Tibial artery (tissue), 4 donors: ENCODE results near the gene ZDHHC9.

ENCODE experiments used
- DNase-seq, 2 donors: peaks; one replicate each; pipeline ENCODE4 v3.0.0-alpha.2; 2019
- H3K27ac ChIP-seq, 2 donors: fragments of 200-600 bp; sonication (generic) in 1 of 2; 1 replicate in 1 of 2; 2 replicates in 1 of 2; pipeline ENCODE4 v1.5.1; 2018 to 2019; ENCODE audit warnings: mild to moderate bottlenecking in 1 of 2
- H3K27me3 ChIP-seq, 2 donors: fragments of 200-600 bp; sonication (generic) in 1 of 2; one replicate each; pipeline versions ENCODE4 v1.5.1 to v1.6.0; 2016 to 2019
- H3K36me3 ChIP-seq, 3 donors: fragments of 200-600 bp; sonication (generic) in 2 of 3; one replicate each; pipeline ENCODE4 v1.5.1; 2016 to 2019; ENCODE audit warnings: mild to moderate bottlenecking in 2 of 3
- H3K4me1 ChIP-seq, 4 donors: fragments of 200-600 bp; sonication (generic) in 2 of 4; 1 replicate in 3 of 4; 2 replicates in 1 of 4; pipeline ENCODE4 v1.5.1; 2016 to 2019
- H3K4me3 ChIP-seq, 2 donors: fragments of 200-600 bp; sonication (generic) in 1 of 2; 1 replicate in 1 of 2; 2 replicates in 1 of 2; pipeline ENCODE4 v1.5.1; 2018 to 2019; ENCODE audit warnings: mild to moderate bottlenecking in 2 of 2
- H3K9me3 ChIP-seq, 3 donors: fragments of 200-600 bp; sonication (generic) in 1 of 3; one replicate each; pipeline ENCODE4 v1.5.1; 2016 to 2019
- CTCF ChIP-seq, 2 experiments: fragments of 200-600 bp in 1 of 2; fragments of 450-650 bp in 1 of 2; IDR thresholded peaks; one replicate each; pipeline ENCODE4 v1.5.1; 2017 to 2019; ENCODE audit warnings: antibody characterized with exemption in 2 of 2, mild to moderate bottlenecking in 1 of 2, moderate library complexity in 1 of 2
- intact Hi-C: fragments of 100-400 bp; cut with DNase I; formaldehyde crosslinking; loops from one replicate; pipeline ENCODE4 v1.15.0; 2023; ENCODE audit warnings: low total_unique reads

The ZDHHC9 gene

GRCh38 chrX:129833153-129833990, 10.3 kb downstream of the ZDHHC9 start:
- H3K27ac ChIP-seq, result no peak overlapping the region

GRCh38 chrX:129831091-129831885, 12.4 kb downstream of the ZDHHC9 start:
- no peak for DNase-seq
- intact Hi-C loops, result no loop called here
- no peak overlapping the region for H3K27ac ChIP-seq

More at GRCh38 chrX:129833153-129833990, 10.3 kb downstream of the ZDHHC9 start:
- H3K9me3 ChIP-seq, result no peaks in the 10 kb centered on the region
- DNase-seq, result no peak
- H3K4me3 ChIP-seq, result no peak overlapping the region
- intact Hi-C loops, result no loop called here
- H3K27me3 ChIP-seq, result no peaks in the 10 kb centered on the region
- TF ChIP-seq CTCF (IDR thresholded peaks at IDR 0.05), result no peak
- no peaks in the 10 kb centered on the region for H3K4me1 ChIP-seq
- peaks cover 0 to 7% (median 0%) of the 10 kb centered on the region in 3 donors for H3K36me3 ChIP-seq

GRCh38 chrX:129830494-129830893, 13.2 kb downstream of the ZDHHC9 start:
- intact Hi-C loops, result no loop called here
- peaks cover 0 to 29% (median 5%) of the 10 kb centered on the region in 3 donors for H3K36me3 ChIP-seq
- H3K27ac ChIP-seq, result no peak overlapping the region
- H3K4me1 ChIP-seq, result no peaks in the 10 kb centered on the region
- H3K27me3 ChIP-seq, result no peaks in the 10 kb centered on the region
- H3K4me3 ChIP-seq, result no peak overlapping the region
- no peak for TF ChIP-seq CTCF (IDR thresholded peaks at IDR 0.05)
- no peak for DNase-seq
- no peaks in the 10 kb centered on the region for H3K9me3 ChIP-seq

More at GRCh38 chrX:129831091-129831885, 12.4 kb downstream of the ZDHHC9 start:
- no peaks in the 10 kb centered on the region for H3K4me1 ChIP-seq
- H3K27me3 ChIP-seq, result no peaks in the 10 kb centered on the region
- H3K4me3 ChIP-seq, result no peak overlapping the region
- no peak for TF ChIP-seq CTCF (IDR thresholded peaks at IDR 0.05)
- peaks cover 0 to 27% (median 5%) of the 10 kb centered on the region in 3 donors for H3K36me3 ChIP-seq
- H3K9me3 ChIP-seq, result no peaks in the 10 kb centered on the region

GRCh38 chrX:129825746-129826505, 17.8 kb downstream of the ZDHHC9 start:
- H3K27me3 ChIP-seq, result no peaks in the 10 kb centered on the region
- H3K4me1 ChIP-seq, result no peaks in the 10 kb centered on the region
- H3K36me3 ChIP-seq, result peaks cover 0 to 35% (median 5%) of the 10 kb centered on the region in 3 donors
- TF ChIP-seq CTCF (IDR thresholded peaks at IDR 0.05), result no peak
- H3K27ac ChIP-seq, result no peak overlapping the region
- H3K9me3 ChIP-seq, result no peaks in the 10 kb centered on the region
- intact Hi-C loops, result loop anchor here (10.0 kb wide), 1 partner anchor 221 kb away; no protein-coding TSS in a partner anchor
- no peak overlapping the region for H3K4me3 ChIP-seq
- DNase-seq, result no peak

- Histone ChIP-seq H3K4me3 (no peak overlapping the region), H3K27me3 (no peaks in the 10 kb centered on the region), H3K36me3 (peaks cover 0 to 35% (median 5%) of the 10 kb centered on the region in 3 donors), H3K4me1 (no peaks in the 10 kb centered on the region), H3K27ac (no peak overlapping the region), H3K9me3 (no peaks in the 10 kb centered on the region)
- no peak for DNase-seq
- no peak for TF ChIP-seq CTCF (IDR thresholded peaks at IDR 0.05)
- intact Hi-C loops, result loop anchor here (10.0 kb wide), 1 partner anchor 220 kb away; no protein-coding TSS in a partner anchor
These were observed 19.1 kb downstream of the ZDHHC9 start for GRCh38 chrX:129824620-129825019.
